OCI-LY7 (cell line): ENCODE data around the gene NACC1. TPM values are rescaled to one million over a fixed set of nuclear protein-coding genes. Genes with fewer than 3 reads are reported as not detected.
A peak's percentile ranks its signal among the peaks of the same experiment; 100 is the strongest.

ENCODE experiments used
- BruUV-seq: library from RNA; stranded (reverse); fragments of 400-500 nt; replicated peaks from 2 replicates; lab custom pipeline; 2021; lab: Mats Ljungman, UMichigan
- CTCF ChIA-PET: fragments of 300-600 bp; sonication (Branson Sonifier 250); formaldehyde crosslinking; loops from one replicate; lab custom pipeline; 2022; ENCODE audit warnings: antibody characterized with exemption; ENCODE audit not compliant: unreplicated experiment; lab: Charles Lee
- POLR2A ChIA-PET: fragments of 300-600 bp; sonication (Branson Sonifier 250); formaldehyde crosslinking; loops from one replicate; lab custom pipeline; 2022; ENCODE audit warnings: antibody characterized with exemption; lab: Charles Lee
- DNase-seq: peaks from one replicate; pipeline ENCODE4 v3.0.0-alpha.2; 2015; ENCODE audit warnings: low spot score
- H2AFZ ChIP-seq: fragments of 200-600 bp; sonication (generic), shearing (Covaris generic); 2 replicates; pipeline ENCODE4 v1.6.1; 2014; ENCODE audit warnings: mild to moderate bottlenecking, antibody characterized with exemption, low read length, moderate library complexity
- H3K27ac ChIP-seq: fragments of 200-600 bp; sonication (generic); 2 replicates; pipeline ENCODE4 v1.5.1; 2014; ENCODE audit warnings: mixed run types, low read depth, mild to moderate bottlenecking, moderate library complexity, low read length, inconsistent platforms; ENCODE audit not compliant: poor library complexity, severe bottlenecking
- H3K36me3 ChIP-seq: fragments of 200-600 bp; sonication (generic); 2 replicates; pipeline ENCODE4 v1.6.1; 2014; ENCODE audit warnings: mild to moderate bottlenecking, antibody characterized with exemption, low read length, moderate library complexity, mixed read lengths; ENCODE audit not compliant: insufficient read depth
- H3K4me1 ChIP-seq: fragments of 200-600 bp; sonication (generic); 2 replicates; pipeline ENCODE4 v1.5.1; 2014; ENCODE audit warnings: mild to moderate bottlenecking, low read length; ENCODE audit not compliant: insufficient read depth, poor library complexity, severe bottlenecking
- H3K4me2 ChIP-seq: fragments of 200-600 bp; sonication (generic); 2 replicates; pipeline ENCODE4 v1.6.1; 2014; ENCODE audit warnings: mild to moderate bottlenecking, low read length
- H3K4me3 ChIP-seq: fragments of 200-600 bp; sonication (generic); 2 replicates; pipeline ENCODE4 v1.5.1; 2014; ENCODE audit warnings: mild to moderate bottlenecking, low read depth, low read length; ENCODE audit not compliant: poor library complexity, severe bottlenecking
- H3K79me2 ChIP-seq: fragments of 200-600 bp; sonication (generic); 2 replicates; pipeline ENCODE4 v1.6.1; 2016; ENCODE audit warnings: low read depth, mild to moderate bottlenecking, low read length, moderate library complexity, mixed read lengths; ENCODE audit not compliant: insufficient read depth
- H3K9me2 ChIP-seq: fragments of 200-600 bp; sonication (generic); 2 replicates; pipeline ENCODE4 v1.6.1; 2016; ENCODE audit warnings: mild to moderate bottlenecking, low read length, mixed read lengths; ENCODE audit not compliant: insufficient read depth
- H3K9me3 ChIP-seq: fragments of 200-600 bp; sonication (generic); 2 replicates; pipeline ENCODE4 v1.6.1; 2014; ENCODE audit warnings: mild to moderate bottlenecking, mixed run types, low read length, mixed read lengths
- H4K20me1 ChIP-seq: fragments of 200-600 bp; sonication (generic); 2 replicates; pipeline ENCODE4 v1.6.1; 2014; ENCODE audit warnings: mild to moderate bottlenecking, antibody characterized with exemption, low read length, moderate library complexity, mixed read lengths; ENCODE audit not compliant: insufficient read depth
- CTCF ChIP-seq: fragments of 200-600 bp; sonication (generic); conservative IDR thresholded peaks from 2 replicates; pipeline ENCODE4 v1.5.1; 2014; ENCODE audit warnings: mild to moderate bottlenecking, antibody characterized with exemption, low read length, moderate library complexity, mixed read lengths
- EZH2phosphoT487 ChIP-seq: fragments of 200-600 bp; sonication (generic); IDR thresholded peaks from 2 replicates; pipeline ENCODE4 v1.6.1; 2018; ENCODE audit warnings: low read depth, borderline replicate concordance, mild to moderate bottlenecking, mixed run types, antibody characterized with exemption, low read length, moderate library complexity, mixed read lengths
- intact Hi-C: fragments of 100-400 bp; cut with micrococcal nuclease; formaldehyde crosslinking; loops from one replicate; pipeline ENCODE4 v1.10.0; 2022; ENCODE audit not compliant: unreplicated experiment
- total RNA-seq, 2 experiments: library from RNA; depleted of rRNA in 1 of 2; stranded (reverse); fragments of >200 nt in 1 of 2; shearing (Covaris generic) in 1 of 2; gene quantifications; 2 replicates each; pipeline ENCODE4 v1.2.3, GENCODE V29; 2014 to 2022

NACC1 gene
- total RNA-seq, 2 experiments from 2014 or later: 52.9 to 56.3 TPM

GRCh38 chr19:13162724-13163608 is 44.9 kb downstream of the NACC1 start:
- ChIA-PET CTCF (no interaction called here), POLR2A (interaction anchor here (0.7 to 2.5 kb wide), 7 partner anchors 8 to 63 kb away, joined by 3 to 13 read pairs (median 4); no protein-coding TSS in a partner anchor)
- peak; percentile 94 for DNase-seq
- peak overlapping the region; percentile 96 for H3K4me2 ChIP-seq
- H3K9me2 ChIP-seq: no peaks in the 10 kb centered on the region
- peaks cover 26% of the 10 kb centered on the region; the same call in 1 of the 2 replicates for H3K79me2 ChIP-seq
- intact Hi-C loops: loop anchor here (10.0 kb wide), 1 partner anchor 672 kb away; no protein-coding TSS in a partner anchor
- TF ChIP-seq CTCF: no peak
- no peak for TF ChIP-seq EZH2phosphoT487
- no peak overlapping the region for H2AFZ ChIP-seq
- peak overlapping the region; percentile 69 for H3K4me3 ChIP-seq
- H4K20me1 ChIP-seq: no peaks in the 10 kb centered on the region
- H3K9me3 ChIP-seq: no peaks in the 10 kb centered on the region
- H3K4me1 ChIP-seq: peaks cover 96% of the 10 kb centered on the region
- no TSS peak for BruUV-seq
- no peaks in the 10 kb centered on the region for H3K36me3 ChIP-seq
- H3K27ac ChIP-seq: peak overlapping the region; percentile 95

GRCh38 chr19:13163609-13164342 is 45.7 kb downstream of the NACC1 start:
- POLR2A ChIA-PET: interaction anchor here (0.6 to 2.5 kb wide), 8 partner anchors 12 to 64 kb away, joined by 3 to 13 read pairs (median 3); no protein-coding TSS in a partner anchor
- Histone ChIP-seq H2AFZ (peak overlapping the region; percentile 32; the same call in 1 of the 2 replicates), H3K9me3 (no peaks in the 10 kb centered on the region), H3K4me1 (peaks cover 96% of the 10 kb centered on the region), H3K9me2 (no peaks in the 10 kb centered on the region), H4K20me1 (no peaks in the 10 kb centered on the region), H3K27ac (peak overlapping the region; percentile 95), H3K36me3 (no peaks in the 10 kb centered on the region), H3K4me3 (peak overlapping the region; percentile 69), H3K4me2 (peak overlapping the region; percentile 96), H3K79me2 (peaks cover 25% of the 10 kb centered on the region; the same call in 1 of the 2 replicates)
- peak; percentile 52 for DNase-seq
- no TSS peak for BruUV-seq
- intact Hi-C loops: loop anchor here (10.0 kb wide), 1 partner anchor 671 kb away; no protein-coding TSS in a partner anchor
- TF ChIP-seq EZH2phosphoT487 (no peak), CTCF (no peak)
- CTCF ChIA-PET: interaction anchor here (0.6 kb wide), 1 partner anchor 59 kb away, joined by 4 read pairs; no protein-coding TSS in a partner anchor
